Neural cell (in vitro differentiated cells): ENCODE measurements around the gene KYAT1. TPM values are rescaled to one million over a fixed set of nuclear protein-coding genes. Genes with fewer than 3 reads are reported as not detected.

Experiments used
- H2AFZ ChIP-seq: fragments of 200-600, 300-800 bp; sonication (generic), shearing (Covaris generic); 2 replicates; pipeline ENCODE4 v1.6.0; 2014; ENCODE audit warnings: low read depth, mild to moderate bottlenecking, antibody characterized with exemption, low read length, moderate library complexity
- H3F3A ChIP-seq: fragments of 200-600 bp; shearing (Covaris generic); 2 replicates; pipeline ENCODE4 v1.6.1; 2016; ENCODE audit warnings: mild to moderate bottlenecking, moderate library complexity, mixed read lengths, antibody characterized with exemption, low read length; ENCODE audit not compliant: insufficient read depth, poor library complexity, severe bottlenecking
- H3K27ac ChIP-seq: fragments of 200-600, 300-800 bp; sonication (generic), shearing (Covaris generic); 2 replicates; pipeline ENCODE4 v1.5.1; 2014; ENCODE audit warnings: mild to moderate bottlenecking, low read length, moderate library complexity
- H3K27me3 ChIP-seq: fragments of 300-800, 200-600 bp; sonication (generic), shearing (Covaris generic); 2 replicates; pipeline ENCODE4 v1.6.0; 2014; ENCODE audit warnings: mild to moderate bottlenecking, low read depth, low read length, moderate library complexity; ENCODE audit not compliant: insufficient read depth
- H3K36me3 ChIP-seq: fragments of 300-800, 200-600 bp; sonication (generic), shearing (Covaris generic); 2 replicates; pipeline ENCODE4 v1.5.1; 2014; ENCODE audit warnings: mild to moderate bottlenecking, antibody characterized with exemption, low read length, moderate library complexity; ENCODE audit not compliant: insufficient read depth
- H3K4me2 ChIP-seq: fragments of 300-800, 200-600 bp; sonication (generic), shearing (Covaris generic); 2 replicates; pipeline ENCODE4 v1.6.0; 2014; ENCODE audit warnings: mild to moderate bottlenecking, low read length
- H3K4me3 ChIP-seq: fragments of 300-800, 200-600 bp; sonication (generic), shearing (Covaris generic); 2 replicates; pipeline ENCODE4 v1.5.1; 2014; ENCODE audit warnings: mild to moderate bottlenecking, low read length, moderate library complexity
- H3K79me2 ChIP-seq: fragments of 200-600 bp; shearing (Covaris generic); replicated peaks from 2 replicates; pipeline ENCODE4 v1.6.0; 2014; ENCODE audit warnings: mild to moderate bottlenecking, low read length, moderate library complexity; ENCODE audit not compliant: insufficient read depth
- H3K9ac ChIP-seq: fragments of 300-800, 200-600 bp; sonication (generic), shearing (Covaris generic); 2 replicates; pipeline ENCODE4 v1.6.1; 2016; ENCODE audit warnings: mild to moderate bottlenecking, low read length, mixed read lengths
- H3K9me2 ChIP-seq: fragments of 200-600 bp; shearing (Covaris generic); 2 replicates; pipeline ENCODE4 v1.6.1; 2016; ENCODE audit warnings: mild to moderate bottlenecking, low read length, mixed read lengths; ENCODE audit not compliant: insufficient read depth
- H3K9me3 ChIP-seq: fragments of 200-600, 300-800 bp; sonication (generic), shearing (Covaris generic); 2 replicates; pipeline ENCODE4 v1.6.1; 2016; ENCODE audit warnings: mild to moderate bottlenecking, mixed run types, low read length, moderate library complexity, mixed read lengths
- H4K20me1 ChIP-seq: fragments of 200-600 bp; shearing (Covaris generic); 2 replicates; pipeline ENCODE4 v1.6.1; 2016; ENCODE audit warnings: mild to moderate bottlenecking, mixed run types; ENCODE audit not compliant: insufficient read depth
- EP300 ChIP-seq: fragments of 450-650 bp; conservative IDR thresholded peaks from 2 replicates; pipeline ENCODE4 v1.6.1; 2014; ENCODE audit warnings: antibody characterized with exemption, mild to moderate bottlenecking, moderate library complexity; ENCODE audit not compliant: poor library complexity, severe bottlenecking
- EZH2 ChIP-seq: fragments of 200-600, 300-800 bp; shearing (Covaris generic), sonication (generic); IDR thresholded peaks from 2 replicates; pipeline ENCODE4 v1.6.1; 2014; ENCODE audit warnings: antibody characterized with exemption, low read length, borderline replicate concordance, mild to moderate bottlenecking; ENCODE audit not compliant: insufficient read depth, poor library complexity, severe bottlenecking
- MXI1 ChIP-seq: fragments of 450-650 bp; conservative IDR thresholded peaks from 2 replicates; pipeline ENCODE4 v1.6.1; 2014; ENCODE audit warnings: antibody characterized with exemption, mild to moderate bottlenecking; ENCODE audit not compliant: poor library complexity, severe bottlenecking
- POLR2AphosphoS5 ChIP-seq: IDR thresholded peaks from 2 replicates; pipeline ENCODE4 v1.6.1; 2012
- RAD21 ChIP-seq: fragments of 450-650 bp; conservative IDR thresholded peaks from 2 replicates; pipeline ENCODE4 v1.6.1; 2014; ENCODE audit warnings: antibody characterized with exemption, mild to moderate bottlenecking, moderate library complexity
- SMC3 ChIP-seq: fragments of 450-650 bp; conservative IDR thresholded peaks from 2 replicates; pipeline ENCODE4 v1.6.1; 2014; ENCODE audit warnings: antibody characterized with exemption, mild to moderate bottlenecking, moderate library complexity; ENCODE audit not compliant: poor library complexity
- TAF1 ChIP-seq: IDR thresholded peaks from 2 replicates; pipeline ENCODE4 v1.6.1; 2012; ENCODE audit warnings: low read depth
- polyA plus RNA-seq: library from polyadenylated mRNA; depleted of rRNA; stranded (reverse); fragments of >200 nt; gene quantifications from 2 replicates; pipeline ENCODE4 v1.2.3, GENCODE V29; 2014
- TF ChIP-seq, protein P1 (sequence below): IDR thresholded peaks from 2 replicates; pipeline ENCODE4 v1.6.1; 2012; ENCODE audit warnings: borderline replicate concordance
- TF ChIP-seq, protein P2 (sequence below): fragments of 450-650 bp; IDR thresholded peaks from 2 replicates; pipeline ENCODE4 v1.5.1; 2014; ENCODE audit warnings: antibody characterized with exemption, mild to moderate bottlenecking, moderate library complexity; ENCODE audit not compliant: poor library complexity, severe bottlenecking

Gene KYAT1
- polyA plus RNA-seq, 1 donor from 2014 or later: 22.6 TPM

DNA sequence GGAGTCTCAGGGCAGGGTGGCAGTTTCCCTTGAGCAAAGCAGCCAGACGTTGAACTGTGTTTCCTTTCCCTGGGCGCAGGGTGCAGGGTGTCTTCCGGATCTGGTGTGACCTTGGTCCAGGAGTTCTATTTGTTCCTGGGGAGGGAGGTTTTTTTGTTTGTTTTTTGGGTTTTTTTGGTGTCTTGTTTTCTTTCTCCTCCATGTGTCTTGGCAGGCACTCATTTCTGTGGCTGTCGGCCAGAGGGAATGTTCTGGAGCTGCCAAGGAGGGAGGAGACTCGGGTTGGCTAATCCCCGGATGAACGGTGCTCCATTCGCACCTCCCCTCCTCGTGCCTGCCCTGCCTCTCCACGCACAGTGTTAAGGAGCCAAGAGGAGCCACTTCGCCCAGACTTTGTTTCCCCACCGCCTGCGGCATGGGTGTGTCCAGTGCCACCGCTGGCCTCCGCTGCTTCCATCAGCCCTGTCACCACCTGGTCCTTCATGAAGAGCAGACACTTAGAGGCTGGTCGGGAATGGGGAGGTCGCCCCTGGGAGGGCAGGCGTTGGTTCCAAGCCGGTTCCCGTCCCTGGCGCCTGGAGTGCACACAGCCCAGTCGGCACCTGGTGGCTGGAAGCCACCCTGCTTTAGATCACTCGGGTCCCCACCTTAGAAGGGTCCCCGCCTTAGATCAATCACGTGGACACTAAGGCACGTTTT is 35.5 kb upstream of the KYAT1 start:
- Histone ChIP-seq H3K27me3 (no peaks in the 10 kb centered on the region), H2AFZ (no peak overlapping the region), H3K9ac (no peak overlapping the region), H3K79me2 (no peaks in the 10 kb centered on the region), H3K4me2 (no peak overlapping the region), H3F3A (no peaks in the 10 kb centered on the region), H4K20me1 (no peaks in the 10 kb centered on the region), H3K9me2 (no peaks in the 10 kb centered on the region), H3K27ac (no peak overlapping the region), H3K9me3 (no peaks in the 10 kb centered on the region), H3K4me3 (no peak overlapping the region), H3K36me3 (no peaks in the 10 kb centered on the region)
- TF ChIP-seq TAF1 (no peak), EZH2 (no peak), RAD21 (no peak), POLR2AphosphoS5 (no peak), MXI1 (no peak)

- H2AFZ ChIP-seq: no peak overlapping the region
- H3K36me3 ChIP-seq: no peaks in the 10 kb centered on the region
- H3K27ac ChIP-seq: no peak overlapping the region
- H3K9ac ChIP-seq: no peak overlapping the region
- H3F3A ChIP-seq: no peaks in the 10 kb centered on the region
- no peaks in the 10 kb centered on the region for H3K9me2 ChIP-seq
- H3K4me2 ChIP-seq: no peak overlapping the region
- H3K27me3 ChIP-seq: no peaks in the 10 kb centered on the region
- no peaks in the 10 kb centered on the region for H4K20me1 ChIP-seq
- no peak for TF ChIP-seq EP300
- no peak for TF ChIP-seq MXI1
- no peak for TF ChIP-seq SMC3
- no peak for TF ChIP-seq EZH2
- TF ChIP-seq RAD21: no peak
- TF ChIP-seq POLR2AphosphoS5: no peak
- TF ChIP-seq, protein P1, sequence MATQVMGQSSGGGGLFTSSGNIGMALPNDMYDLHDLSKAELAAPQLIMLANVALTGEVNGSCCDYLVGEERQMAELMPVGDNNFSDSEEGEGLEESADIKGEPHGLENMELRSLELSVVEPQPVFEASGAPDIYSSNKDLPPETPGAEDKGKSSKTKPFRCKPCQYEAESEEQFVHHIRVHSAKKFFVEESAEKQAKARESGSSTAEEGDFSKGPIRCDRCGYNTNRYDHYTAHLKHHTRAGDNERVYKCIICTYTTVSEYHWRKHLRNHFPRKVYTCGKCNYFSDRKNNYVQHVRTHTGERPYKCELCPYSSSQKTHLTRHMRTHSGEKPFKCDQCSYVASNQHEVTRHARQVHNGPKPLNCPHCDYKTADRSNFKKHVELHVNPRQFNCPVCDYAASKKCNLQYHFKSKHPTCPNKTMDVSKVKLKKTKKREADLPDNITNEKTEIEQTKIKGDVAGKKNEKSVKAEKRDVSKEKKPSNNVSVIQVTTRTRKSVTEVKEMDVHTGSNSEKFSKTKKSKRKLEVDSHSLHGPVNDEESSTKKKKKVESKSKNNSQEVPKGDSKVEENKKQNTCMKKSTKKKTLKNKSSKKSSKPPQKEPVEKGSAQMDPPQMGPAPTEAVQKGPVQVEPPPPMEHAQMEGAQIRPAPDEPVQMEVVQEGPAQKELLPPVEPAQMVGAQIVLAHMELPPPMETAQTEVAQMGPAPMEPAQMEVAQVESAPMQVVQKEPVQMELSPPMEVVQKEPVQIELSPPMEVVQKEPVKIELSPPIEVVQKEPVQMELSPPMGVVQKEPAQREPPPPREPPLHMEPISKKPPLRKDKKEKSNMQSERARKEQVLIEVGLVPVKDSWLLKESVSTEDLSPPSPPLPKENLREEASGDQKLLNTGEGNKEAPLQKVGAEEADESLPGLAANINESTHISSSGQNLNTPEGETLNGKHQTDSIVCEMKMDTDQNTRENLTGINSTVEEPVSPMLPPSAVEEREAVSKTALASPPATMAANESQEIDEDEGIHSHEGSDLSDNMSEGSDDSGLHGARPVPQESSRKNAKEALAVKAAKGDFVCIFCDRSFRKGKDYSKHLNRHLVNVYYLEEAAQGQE: no peak
- TF ChIP-seq TAF1: no peak
- TF ChIP-seq, protein P2, sequence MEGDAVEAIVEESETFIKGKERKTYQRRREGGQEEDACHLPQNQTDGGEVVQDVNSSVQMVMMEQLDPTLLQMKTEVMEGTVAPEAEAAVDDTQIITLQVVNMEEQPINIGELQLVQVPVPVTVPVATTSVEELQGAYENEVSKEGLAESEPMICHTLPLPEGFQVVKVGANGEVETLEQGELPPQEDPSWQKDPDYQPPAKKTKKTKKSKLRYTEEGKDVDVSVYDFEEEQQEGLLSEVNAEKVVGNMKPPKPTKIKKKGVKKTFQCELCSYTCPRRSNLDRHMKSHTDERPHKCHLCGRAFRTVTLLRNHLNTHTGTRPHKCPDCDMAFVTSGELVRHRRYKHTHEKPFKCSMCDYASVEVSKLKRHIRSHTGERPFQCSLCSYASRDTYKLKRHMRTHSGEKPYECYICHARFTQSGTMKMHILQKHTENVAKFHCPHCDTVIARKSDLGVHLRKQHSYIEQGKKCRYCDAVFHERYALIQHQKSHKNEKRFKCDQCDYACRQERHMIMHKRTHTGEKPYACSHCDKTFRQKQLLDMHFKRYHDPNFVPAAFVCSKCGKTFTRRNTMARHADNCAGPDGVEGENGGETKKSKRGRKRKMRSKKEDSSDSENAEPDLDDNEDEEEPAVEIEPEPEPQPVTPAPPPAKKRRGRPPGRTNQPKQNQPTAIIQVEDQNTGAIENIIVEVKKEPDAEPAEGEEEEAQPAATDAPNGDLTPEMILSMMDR: no peak
- H3K4me3 ChIP-seq: no peak overlapping the region
- H3K9me3 ChIP-seq: no peaks in the 10 kb centered on the region
- peaks cover 4% of the 10 kb centered on the region for H3K79me2 ChIP-seq
Measured at GRCh38 chr9:128916745-128917144, 35.0 kb upstream of the KYAT1 start.
